CD14-positive monocyte (primary cell): ENCODE results near the gene ZNF738. TPM values are rescaled to one million over a fixed set of nuclear protein-coding genes. Genes with fewer than 3 reads are reported as not detected.
"Not testable (repeated sequence)": the region's sequence is repeated elsewhere in the genome, so short reads cannot be mapped to it uniquely, and the experiment has no call there.

ENCODE experiments used
- DNase-seq, 3 donors: peaks; one replicate each; pipeline ENCODE4 v3.0.0-alpha.2; 2011 to 2022
- H2AFZ ChIP-seq: 2 replicates; pipeline ENCODE4 v1.6.0; 2012; ENCODE audit warnings: mild to moderate bottlenecking, low read depth, low read length, inconsistent platforms; ENCODE audit not compliant: insufficient read depth, poor library complexity, severe bottlenecking
- H3K27ac ChIP-seq, 2 donors: 1 replicate in 1 of 2; 2 replicates in 1 of 2; pipeline ENCODE4 v1.5.1; 2012 to 2013; ENCODE audit warnings: low read length in 2 of 2, control low read depth in 1 of 2, inconsistent platforms in 1 of 2, low read depth in 1 of 2, mild to moderate bottlenecking in 1 of 2
- H3K27me3 ChIP-seq, 2 donors: one replicate each; pipeline versions ENCODE4 v1.6.0 to v1.6.1; 2011 to 2013; ENCODE audit warnings: low read length in 2 of 2; ENCODE audit not compliant: control insufficient read depth in 2 of 2, insufficient read depth in 2 of 2
- H3K36me3 ChIP-seq, 2 donors: replicated peaks in 1 of 2; 1 replicate in 1 of 2; 2 replicates in 1 of 2; pipeline versions ENCODE4 v1.5.1 to v1.6.1; 2012 to 2013; ENCODE audit warnings: low read length in 2 of 2, control low read depth in 1 of 2, inconsistent platforms in 1 of 2, mild to moderate bottlenecking in 1 of 2; ENCODE audit not compliant: insufficient read depth in 2 of 2, control insufficient read depth in 1 of 2
- H3K4me1 ChIP-seq, 2 donors: 1 replicate in 1 of 2; 2 replicates in 1 of 2; pipeline versions ENCODE4 v1.5.1 to v1.6.1; 2012 to 2013; ENCODE audit warnings: low read length in 2 of 2, control low read depth in 1 of 2, inconsistent platforms in 1 of 2, mild to moderate bottlenecking in 1 of 2, moderate library complexity in 1 of 2; ENCODE audit not compliant: insufficient read depth in 2 of 2, control insufficient read depth in 1 of 2
- H3K4me2 ChIP-seq: replicated peaks from 2 replicates; pipeline ENCODE3; 2012; ENCODE audit warnings: low read length, moderate library complexity, mild to moderate bottlenecking; ENCODE audit not compliant: poor library complexity, severe bottlenecking; ENCODE audit errors: extremely low read depth
- H3K4me3 ChIP-seq, 3 experiments: fragments of 200-600 bp in 1 of 3; sonication (generic) in 1 of 3; replicated peaks in 1 of 3; 1 replicate in 2 of 3; 2 replicates in 1 of 3; pipeline ENCODE4 v1.5.1; 2011 to 2013; ENCODE audit warnings: low read length in 3 of 3, mild to moderate bottlenecking in 3 of 3, control low read depth in 2 of 3, low read depth in 2 of 3, inconsistent platforms in 1 of 3, moderate library complexity in 1 of 3
- H3K79me2 ChIP-seq: 2 replicates; pipeline ENCODE4 v1.6.0; 2012; ENCODE audit warnings: mild to moderate bottlenecking, control low read depth, inconsistent platforms, low read length, moderate library complexity; ENCODE audit not compliant: insufficient read depth
- H3K9ac ChIP-seq: 2 replicates; pipeline ENCODE4 v1.6.0; 2017; ENCODE audit warnings: low read length, mild to moderate bottlenecking; ENCODE audit not compliant: insufficient read depth, poor library complexity, severe bottlenecking
- H3K9me3 ChIP-seq, 2 donors: replicated peaks in 1 of 2; 1 replicate in 1 of 2; 2 replicates in 1 of 2; pipeline versions ENCODE4 v1.5.1 to v1.6.1; 2012 to 2013; ENCODE audit warnings: low read length in 2 of 2, control low read depth in 1 of 2; ENCODE audit not compliant: control insufficient read depth in 1 of 2, insufficient read depth in 1 of 2
- H4K20me1 ChIP-seq: 2 replicates; pipeline ENCODE4 v1.6.0; 2012; ENCODE audit warnings: mild to moderate bottlenecking, low read length, control low read depth, moderate library complexity; ENCODE audit not compliant: insufficient read depth
- H3K27ac Mint-ChIP-seq, 7 donors: one replicate each; pipeline ENCODE4 v1.8.0; 2020; ENCODE audit warnings: mild to moderate bottlenecking in 7 of 7, mixed read lengths in 7 of 7, moderate library complexity in 6 of 7, inconsistent platforms in 2 of 7
- H3K27me3 Mint-ChIP-seq, 3 donors: one replicate each; pipeline ENCODE4 v1.8.0; 2021 to 2022; ENCODE audit warnings: low read depth in 3 of 3, mild to moderate bottlenecking in 3 of 3, mixed read lengths in 3 of 3, moderate library complexity in 3 of 3, inconsistent platforms in 1 of 3
- H3K36me3 Mint-ChIP-seq, 2 donors: one replicate each; pipeline ENCODE4 v1.8.0; 2020; ENCODE audit warnings: mixed read lengths in 2 of 2, inconsistent platforms in 1 of 2, mild to moderate bottlenecking in 1 of 2
- H3K4me1 Mint-ChIP-seq: one replicate; pipeline ENCODE4 v1.8.0; 2020; ENCODE audit warnings: mild to moderate bottlenecking, mixed read lengths
- H3K4me3 Mint-ChIP-seq, 2 donors: one replicate each; pipeline ENCODE4 v1.8.0; 2020; ENCODE audit warnings: mild to moderate bottlenecking in 2 of 2, mixed read lengths in 2 of 2, moderate library complexity in 1 of 2
- H3K9me3 Mint-ChIP-seq, 7 donors: one replicate each; pipeline ENCODE4 v1.8.0; 2020 to 2022; ENCODE audit warnings: mixed read lengths in 7 of 7, mild to moderate bottlenecking in 6 of 7, moderate library complexity in 6 of 7, inconsistent platforms in 2 of 7
- WGBS: methylation state at CpG from one replicate; pipeline ENCODE4 v1.1.5; 2013; ENCODE audit warnings: missing lambda C conversion rate; ENCODE audit not compliant: insufficient coverage; 5-methylcytosine and 5-hydroxymethylcytosine counted together
- intact Hi-C, 2 donors: fragments of 100-400 bp; cut with micrococcal nuclease; formaldehyde crosslinking; loops; one replicate each; pipeline versions ENCODE4 v1.15.0 to v1.15.1; 2023
- polyA plus RNA-seq, 3 donors: library from polyadenylated mRNA; depleted of rRNA in 1 of 3; unstranded in 2 of 3; stranded (reverse) in 1 of 3; fragments of 300-500 nt in 2 of 3; fragments of >200 nt in 1 of 3; fragmentation: Illumina TruSeq in 2 of 3; gene quantifications; 1 replicate in 2 of 3; 2 replicates in 1 of 3; pipeline ENCODE4 v1.2.3, GENCODE V29; 2012 to 2021
- TF ChIP-seq, protein P1 (sequence below): fragments of 200-600 bp; IDR thresholded peaks from one replicate; pipeline ENCODE4 v1.8.0; 2022; ENCODE audit warnings: antibody characterized with exemption, mild to moderate bottlenecking

ZNF738 gene
- polyA plus RNA-seq, 3 donors, result 3.5 to 5.0 (median 4.0) TPM

GRCh38 chr19:21328885-21329605, 29.8 kb upstream of the ZNF738 start, which contains the start of gene ZNF708:
ZNF708 (minus strand) TSS chr19:21329410; CDS start chr19:21329212, 198 bp downstream.
- Mint-ChIP-seq H3K4me1 (peaks cover 19% of the 10 kb centered on the region), H3K4me3 (peak within 1 kb of the TSS; percentile 99 to 100), H3K36me3 (peaks cover 25 to 34% of the 10 kb centered on the region in 2 donors), H3K27me3 (no peaks in the 10 kb centered on the region), H3K27ac (peak within 1 kb of the TSS; percentile 97 to 100 (median 99)), H3K9me3 (peaks cover 17 to 70% (median 58%) of the 10 kb centered on the region in 7 donors)
- peak within 1 kb of the TSS; percentile 66 for H3K4me2 ChIP-seq
- WGBS, result 0% methylated on average over 25 of the region's 32 CpGs
- intact Hi-C loops, result no loop called here
- peak within 1 kb of the TSS; percentile 96 to 98 for H3K27ac ChIP-seq
- peaks cover 4 to 19% of the 10 kb centered on the region in 2 donors for H3K36me3 ChIP-seq
- peak within 1 kb of the TSS; percentile 59 to 83 (median 63) for H3K4me3 ChIP-seq
- peak; percentile 80 to 88 (median 85) for DNase-seq
- no peaks in the 10 kb centered on the region for H3K27me3 ChIP-seq
- H3K4me1 ChIP-seq, result peaks cover 13 to 15% of the 10 kb centered on the region in 2 donors
- TF ChIP-seq, protein P1, sequence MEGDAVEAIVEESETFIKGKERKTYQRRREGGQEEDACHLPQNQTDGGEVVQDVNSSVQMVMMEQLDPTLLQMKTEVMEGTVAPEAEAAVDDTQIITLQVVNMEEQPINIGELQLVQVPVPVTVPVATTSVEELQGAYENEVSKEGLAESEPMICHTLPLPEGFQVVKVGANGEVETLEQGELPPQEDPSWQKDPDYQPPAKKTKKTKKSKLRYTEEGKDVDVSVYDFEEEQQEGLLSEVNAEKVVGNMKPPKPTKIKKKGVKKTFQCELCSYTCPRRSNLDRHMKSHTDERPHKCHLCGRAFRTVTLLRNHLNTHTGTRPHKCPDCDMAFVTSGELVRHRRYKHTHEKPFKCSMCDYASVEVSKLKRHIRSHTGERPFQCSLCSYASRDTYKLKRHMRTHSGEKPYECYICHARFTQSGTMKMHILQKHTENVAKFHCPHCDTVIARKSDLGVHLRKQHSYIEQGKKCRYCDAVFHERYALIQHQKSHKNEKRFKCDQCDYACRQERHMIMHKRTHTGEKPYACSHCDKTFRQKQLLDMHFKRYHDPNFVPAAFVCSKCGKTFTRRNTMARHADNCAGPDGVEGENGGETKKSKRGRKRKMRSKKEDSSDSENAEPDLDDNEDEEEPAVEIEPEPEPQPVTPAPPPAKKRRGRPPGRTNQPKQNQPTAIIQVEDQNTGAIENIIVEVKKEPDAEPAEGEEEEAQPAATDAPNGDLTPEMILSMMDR, result no peak
- H4K20me1 ChIP-seq, result no peaks in the 10 kb centered on the region
- H3K9ac ChIP-seq, result peak within 1 kb of the TSS; percentile 92
- H2AFZ ChIP-seq, result peak within 1 kb of the TSS; percentile 85
- H3K79me2 ChIP-seq, result peaks cover 49% of the 10 kb centered on the region
- peaks cover 33 to 44% of the 10 kb centered on the region in 2 donors for H3K9me3 ChIP-seq

DNA sequence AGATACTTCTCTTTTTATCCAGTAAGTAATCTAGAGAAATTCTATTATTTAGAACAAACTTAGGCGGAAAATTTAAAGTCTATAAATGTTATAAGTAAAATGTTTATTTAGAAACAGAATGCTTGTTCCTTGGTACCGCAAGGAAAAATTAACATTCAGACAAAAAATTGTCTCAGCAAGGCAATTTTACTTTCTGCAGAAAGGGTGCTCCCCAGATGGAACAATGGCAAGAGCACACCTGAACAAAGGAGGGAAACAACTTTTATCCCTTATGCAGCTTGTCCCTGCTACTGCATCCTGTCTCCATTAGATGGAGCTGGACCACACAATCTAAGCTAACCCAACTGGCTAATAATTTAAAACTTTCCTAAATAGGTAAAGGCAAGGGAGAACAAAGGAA, 23.1 kb upstream of the ZNF738 start:
- H4K20me1 ChIP-seq, result no peaks in the 10 kb centered on the region
- no peak overlapping the region for H3K4me3 Mint-ChIP-seq
- no peak overlapping the region for H3K4me2 ChIP-seq
- TF ChIP-seq, protein P1, result no peak
- H3K27ac ChIP-seq, result no peak overlapping the region
- DNase-seq, result no peak
- intact Hi-C loops, result no loop called here
- no CpG with 5 or more reads among the region's 2 CpGs for WGBS
- no peak overlapping the region for H3K4me3 ChIP-seq
- peaks cover 0 to 2% (median 0%) of the 10 kb centered on the region in 3 donors for H3K27me3 Mint-ChIP-seq
- no peak overlapping the region for H3K9ac ChIP-seq
- H2AFZ ChIP-seq, result no peak overlapping the region
- H3K9me3 Mint-ChIP-seq, result peaks cover 19 to 82% (median 71%) of the 10 kb centered on the region in 7 donors
- H3K27me3 ChIP-seq, result no peaks in the 10 kb centered on the region
- no peak overlapping the region for H3K27ac Mint-ChIP-seq
- no peaks in the 10 kb centered on the region for H3K36me3 ChIP-seq
- no peaks in the 10 kb centered on the region for H3K4me1 Mint-ChIP-seq
- H3K4me1 ChIP-seq, result no peaks in the 10 kb centered on the region
- no peaks in the 10 kb centered on the region for H3K36me3 Mint-ChIP-seq
- H3K9me3 ChIP-seq, result peaks cover 42 to 89% of the 10 kb centered on the region in 2 donors
- no peaks in the 10 kb centered on the region for H3K79me2 ChIP-seq

DNA sequence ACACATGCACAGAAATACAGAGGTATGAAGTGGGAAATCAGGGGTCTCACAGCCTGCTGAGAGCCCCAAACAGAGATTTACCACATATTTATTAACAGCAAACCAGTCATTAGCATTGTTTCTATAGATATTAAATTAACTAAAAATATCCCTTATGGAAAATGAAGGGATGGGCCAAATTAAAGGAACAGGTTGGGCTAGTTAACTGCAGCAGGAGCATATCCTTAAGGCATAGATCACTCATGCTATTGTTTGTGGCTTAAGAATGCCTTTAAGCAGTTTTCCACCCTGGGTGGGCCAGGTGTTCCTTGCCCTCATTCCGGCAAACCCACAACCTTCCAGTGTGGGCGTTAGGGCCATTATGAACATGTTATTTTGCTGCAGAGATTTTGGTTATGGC, 14.0 kb upstream of the ZNF738 start:
- peak overlapping the region in 1 of 7 donors; percentile 38 for H3K27ac Mint-ChIP-seq
- H3K4me3 Mint-ChIP-seq, H4K20me1 ChIP-seq, H3K36me3 Mint-ChIP-seq, intact Hi-C loops, H3K79me2 ChIP-seq, H3K27me3 Mint-ChIP-seq, H2AFZ ChIP-seq, H3K4me3 ChIP-seq, H3K4me1 Mint-ChIP-seq, H3K27ac ChIP-seq, H3K4me1 ChIP-seq, H3K9ac ChIP-seq, H3K4me2 ChIP-seq, DNase-seq, H3K36me3 ChIP-seq, H3K27me3 ChIP-seq: not testable (repeated sequence)
- no CpG with 5 or more reads among the region's 2 CpGs for WGBS
- H3K9me3 Mint-ChIP-seq, result peaks cover 24 to 60% (median 47%) of the 10 kb centered on the region in 7 donors
- H3K9me3 ChIP-seq, result peaks cover 42 to 46% of the 10 kb centered on the region in 2 donors
